Neural cell (in vitro differentiated cells): ENCODE data around the gene SSR4.

Experiments used
- CTCF ChIP-seq: fragments of 450-650 bp; IDR thresholded peaks from 2 replicates; pipeline ENCODE4 v1.5.1; 2014; ENCODE audit warnings: antibody characterized with exemption, mild to moderate bottlenecking, moderate library complexity; ENCODE audit not compliant: poor library complexity, severe bottlenecking
- EP300 ChIP-seq: fragments of 450-650 bp; conservative IDR thresholded peaks from 2 replicates; pipeline ENCODE4 v1.6.1; 2014; ENCODE audit warnings: antibody characterized with exemption, mild to moderate bottlenecking, moderate library complexity; ENCODE audit not compliant: poor library complexity, severe bottlenecking
- EZH2 ChIP-seq: fragments of 200-600, 300-800 bp; shearing (Covaris generic), sonication (generic); IDR thresholded peaks from 2 replicates; pipeline ENCODE4 v1.6.1; 2014; ENCODE audit warnings: antibody characterized with exemption, low read length, borderline replicate concordance, mild to moderate bottlenecking; ENCODE audit not compliant: insufficient read depth, poor library complexity, severe bottlenecking
- MXI1 ChIP-seq: fragments of 450-650 bp; conservative IDR thresholded peaks from 2 replicates; pipeline ENCODE4 v1.6.1; 2014; ENCODE audit warnings: antibody characterized with exemption, mild to moderate bottlenecking; ENCODE audit not compliant: poor library complexity, severe bottlenecking
- REST ChIP-seq: IDR thresholded peaks from 2 replicates; pipeline ENCODE4 v1.6.1; 2012; ENCODE audit warnings: borderline replicate concordance
- TAF1 ChIP-seq: IDR thresholded peaks from 2 replicates; pipeline ENCODE4 v1.6.1; 2012; ENCODE audit warnings: low read depth

DNA sequence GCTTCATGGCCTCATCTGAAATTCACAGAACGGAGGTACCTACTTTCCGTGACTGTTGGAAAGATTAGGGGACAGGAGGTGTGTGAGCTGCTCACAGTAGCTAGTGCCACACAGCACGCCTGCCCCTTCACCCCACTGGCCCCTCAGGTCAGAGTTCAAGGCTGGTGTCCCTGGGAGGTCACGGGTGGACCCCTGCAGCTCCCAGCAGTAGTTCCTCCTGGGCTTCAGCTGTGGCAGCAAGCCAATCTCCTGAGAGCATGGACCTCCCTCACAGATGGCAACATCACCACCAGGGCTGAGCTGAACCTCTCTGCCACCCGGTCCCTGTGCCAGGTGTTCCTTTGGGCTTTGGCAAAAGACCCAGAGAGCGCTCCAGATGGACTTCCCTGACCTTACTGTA lies 2.1 kb upstream of the SSR4 start:
- TF ChIP-seq CTCF, result no peak
- TF ChIP-seq REST, result no peak
- TF ChIP-seq EZH2, result no peak
- TF ChIP-seq EP300, result no peak
- TF ChIP-seq TAF1, result no peak
- no peak for TF ChIP-seq MXI1
